CD14-positive monocyte (primary cell): Measurements from ENCODE around the gene SALL1. TPM values are rescaled to one million over a fixed set of nuclear protein-coding genes. Genes with fewer than 3 reads are reported as not detected.

Source experiments
- DNase-seq, 3 donors: peaks; one replicate each; pipeline ENCODE4 v3.0.0-alpha.2; 2011 to 2022
- H2AFZ ChIP-seq: 2 replicates; pipeline ENCODE4 v1.6.0; 2012; ENCODE audit warnings: mild to moderate bottlenecking, low read depth, low read length, inconsistent platforms; ENCODE audit not compliant: insufficient read depth, poor library complexity, severe bottlenecking
- H3K27ac ChIP-seq, 2 donors: 1 replicate in 1 of 2; 2 replicates in 1 of 2; pipeline ENCODE4 v1.5.1; 2012 to 2013; ENCODE audit warnings: low read length in 2 of 2, control low read depth in 1 of 2, inconsistent platforms in 1 of 2, low read depth in 1 of 2, mild to moderate bottlenecking in 1 of 2
- H3K27me3 ChIP-seq, 2 donors: one replicate each; pipeline versions ENCODE4 v1.6.0 to v1.6.1; 2011 to 2013; ENCODE audit warnings: low read length in 2 of 2; ENCODE audit not compliant: control insufficient read depth in 2 of 2, insufficient read depth in 2 of 2
- H3K36me3 ChIP-seq, 2 donors: replicated peaks in 1 of 2; 1 replicate in 1 of 2; 2 replicates in 1 of 2; pipeline versions ENCODE4 v1.5.1 to v1.6.1; 2012 to 2013; ENCODE audit warnings: low read length in 2 of 2, control low read depth in 1 of 2, inconsistent platforms in 1 of 2, mild to moderate bottlenecking in 1 of 2; ENCODE audit not compliant: insufficient read depth in 2 of 2, control insufficient read depth in 1 of 2
- H3K4me1 ChIP-seq, 2 donors: 1 replicate in 1 of 2; 2 replicates in 1 of 2; pipeline versions ENCODE4 v1.5.1 to v1.6.1; 2012 to 2013; ENCODE audit warnings: low read length in 2 of 2, control low read depth in 1 of 2, inconsistent platforms in 1 of 2, mild to moderate bottlenecking in 1 of 2, moderate library complexity in 1 of 2; ENCODE audit not compliant: insufficient read depth in 2 of 2, control insufficient read depth in 1 of 2
- H3K4me2 ChIP-seq: replicated peaks from 2 replicates; pipeline ENCODE3; 2012; ENCODE audit warnings: low read length, moderate library complexity, mild to moderate bottlenecking; ENCODE audit not compliant: poor library complexity, severe bottlenecking; ENCODE audit errors: extremely low read depth
- H3K4me3 ChIP-seq, 3 experiments: fragments of 200-600 bp in 1 of 3; sonication (generic) in 1 of 3; replicated peaks in 1 of 3; 1 replicate in 2 of 3; 2 replicates in 1 of 3; pipeline ENCODE4 v1.5.1; 2011 to 2013; ENCODE audit warnings: low read length in 3 of 3, mild to moderate bottlenecking in 3 of 3, control low read depth in 2 of 3, low read depth in 2 of 3, inconsistent platforms in 1 of 3, moderate library complexity in 1 of 3
- H3K79me2 ChIP-seq: 2 replicates; pipeline ENCODE4 v1.6.0; 2012; ENCODE audit warnings: mild to moderate bottlenecking, control low read depth, inconsistent platforms, low read length, moderate library complexity; ENCODE audit not compliant: insufficient read depth
- H3K9ac ChIP-seq: 2 replicates; pipeline ENCODE4 v1.6.0; 2017; ENCODE audit warnings: low read length, mild to moderate bottlenecking; ENCODE audit not compliant: insufficient read depth, poor library complexity, severe bottlenecking
- H3K9me3 ChIP-seq, 2 donors: replicated peaks in 1 of 2; 1 replicate in 1 of 2; 2 replicates in 1 of 2; pipeline versions ENCODE4 v1.5.1 to v1.6.1; 2012 to 2013; ENCODE audit warnings: low read length in 2 of 2, control low read depth in 1 of 2; ENCODE audit not compliant: control insufficient read depth in 1 of 2, insufficient read depth in 1 of 2
- H4K20me1 ChIP-seq: 2 replicates; pipeline ENCODE4 v1.6.0; 2012; ENCODE audit warnings: mild to moderate bottlenecking, low read length, control low read depth, moderate library complexity; ENCODE audit not compliant: insufficient read depth
- H3K27ac Mint-ChIP-seq, 7 donors: one replicate each; pipeline ENCODE4 v1.8.0; 2020; ENCODE audit warnings: mild to moderate bottlenecking in 7 of 7, mixed read lengths in 7 of 7, moderate library complexity in 6 of 7, inconsistent platforms in 2 of 7
- H3K27me3 Mint-ChIP-seq, 3 donors: one replicate each; pipeline ENCODE4 v1.8.0; 2021 to 2022; ENCODE audit warnings: low read depth in 3 of 3, mild to moderate bottlenecking in 3 of 3, mixed read lengths in 3 of 3, moderate library complexity in 3 of 3, inconsistent platforms in 1 of 3
- H3K36me3 Mint-ChIP-seq, 2 donors: one replicate each; pipeline ENCODE4 v1.8.0; 2020; ENCODE audit warnings: mixed read lengths in 2 of 2, inconsistent platforms in 1 of 2, mild to moderate bottlenecking in 1 of 2
- H3K4me1 Mint-ChIP-seq: one replicate; pipeline ENCODE4 v1.8.0; 2020; ENCODE audit warnings: mild to moderate bottlenecking, mixed read lengths
- H3K4me3 Mint-ChIP-seq, 2 donors: one replicate each; pipeline ENCODE4 v1.8.0; 2020; ENCODE audit warnings: mild to moderate bottlenecking in 2 of 2, mixed read lengths in 2 of 2, moderate library complexity in 1 of 2
- H3K9me3 Mint-ChIP-seq, 7 donors: one replicate each; pipeline ENCODE4 v1.8.0; 2020 to 2022; ENCODE audit warnings: mixed read lengths in 7 of 7, mild to moderate bottlenecking in 6 of 7, moderate library complexity in 6 of 7, inconsistent platforms in 2 of 7
- CTCF ChIP-seq: fragments of 200-600 bp; IDR thresholded peaks from one replicate; pipeline ENCODE4 v1.8.0; 2022; ENCODE audit warnings: antibody characterized with exemption, mild to moderate bottlenecking
- whole genome bisulfite sequencing: methylation state at CpG from one replicate; pipeline ENCODE4 v1.1.5; 2013; ENCODE audit warnings: missing lambda C conversion rate; ENCODE audit not compliant: insufficient coverage; 5-methylcytosine and 5-hydroxymethylcytosine counted together
- intact Hi-C, 2 donors: fragments of 100-400 bp; cut with micrococcal nuclease; formaldehyde crosslinking; loops; one replicate each; pipeline versions ENCODE4 v1.15.0 to v1.15.1; 2023
- polyA plus RNA-seq, 3 donors: library from polyadenylated mRNA; depleted of rRNA in 1 of 3; unstranded in 2 of 3; stranded (reverse) in 1 of 3; fragments of 300-500 nt in 2 of 3; fragments of >200 nt in 1 of 3; fragmentation: Illumina TruSeq in 2 of 3; gene quantifications; 1 replicate in 2 of 3; 2 replicates in 1 of 3; pipeline ENCODE4 v1.2.3, GENCODE V29; 2012 to 2021

Gene SALL1
- polyA plus RNA-seq, 3 donors, result not detected

DNA sequence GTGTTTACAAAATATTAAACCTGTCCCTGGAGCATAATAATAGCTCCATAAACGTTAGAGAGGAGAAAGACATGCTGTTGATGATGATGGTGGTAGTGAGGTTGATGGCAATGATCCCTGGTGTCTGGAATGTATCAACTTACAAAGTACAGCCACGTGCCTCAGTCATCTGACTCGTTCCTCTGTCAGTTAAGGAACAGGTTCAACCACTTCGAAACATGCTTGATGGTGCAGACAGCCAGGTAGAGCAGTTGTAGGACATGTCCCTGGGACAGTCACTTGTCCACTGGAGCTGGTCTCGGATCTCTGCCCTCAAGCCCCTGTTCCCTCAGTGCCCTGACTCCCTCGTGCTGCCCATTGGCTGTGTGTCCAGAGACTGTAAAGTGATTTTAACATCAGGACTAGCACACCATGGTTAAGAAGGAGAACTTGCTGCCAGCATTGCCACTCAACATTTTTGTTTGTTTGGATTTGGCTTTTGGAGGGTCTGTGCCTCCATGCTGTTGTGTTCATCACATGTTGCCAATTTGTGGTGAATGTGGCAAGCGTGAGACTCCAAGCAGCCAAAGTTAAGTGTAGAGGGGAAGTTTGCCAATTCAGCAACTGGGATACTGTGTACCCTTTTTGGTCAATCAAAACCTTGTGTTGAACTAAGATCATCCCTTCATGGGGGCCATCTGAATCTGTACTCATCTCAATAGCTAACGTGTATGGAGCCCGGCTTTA, 16.3 kb upstream of the SALL1 start:
- H3K27ac ChIP-seq, result no peak overlapping the region
- no peak overlapping the region for H3K4me2 ChIP-seq
- H3K9ac ChIP-seq, result no peak overlapping the region
- Mint-ChIP-seq H3K4me3 (no peak overlapping the region), H3K27ac (no peak overlapping the region), H3K9me3 (peaks cover 0 to 2% (median 0%) of the 10 kb centered on the region in 7 donors), H3K27me3 (peaks cover 4 to 10% (median 6%) of the 10 kb centered on the region in 3 donors), H3K4me1 (no peaks in the 10 kb centered on the region), H3K36me3 (no peaks in the 10 kb centered on the region)
- intact Hi-C loops, result no loop called here
- DNase-seq, result no peak
- H3K27me3 ChIP-seq, result no peaks in the 10 kb centered on the region
- H3K36me3 ChIP-seq, result no peaks in the 10 kb centered on the region
- H3K4me1 ChIP-seq, result no peaks in the 10 kb centered on the region
- H3K4me3 ChIP-seq, result no peak overlapping the region
- no peak for TF ChIP-seq CTCF
- 87% methylated on average over 7 of the region's 9 CpGs for WGBS
- H2AFZ ChIP-seq, result no peak overlapping the region
- no peaks in the 10 kb centered on the region for H4K20me1 ChIP-seq
- no peaks in the 10 kb centered on the region for H3K9me3 ChIP-seq
- H3K79me2 ChIP-seq, result no peaks in the 10 kb centered on the region

GRCh38 chr16:51166541-51166940, 15.5 kb upstream of the SALL1 start:
- Histone ChIP-seq H3K9ac (no peak overlapping the region), H3K9me3 (no peaks in the 10 kb centered on the region), H3K4me2 (no peak overlapping the region), H3K36me3 (no peaks in the 10 kb centered on the region), H3K79me2 (no peaks in the 10 kb centered on the region), H3K4me1 (no peaks in the 10 kb centered on the region), H3K27me3 (no peaks in the 10 kb centered on the region), H3K27ac (no peak overlapping the region), H2AFZ (no peak overlapping the region), H4K20me1 (no peaks in the 10 kb centered on the region), H3K4me3 (no peak overlapping the region)
- no peak for DNase-seq
- Mint-ChIP-seq H3K4me3 (no peak overlapping the region), H3K27me3 (peaks cover 4 to 10% (median 6%) of the 10 kb centered on the region in 3 donors), H3K4me1 (no peaks in the 10 kb centered on the region), H3K27ac (peak overlapping the region in 1 of 7 donors; percentile 26), H3K36me3 (no peaks in the 10 kb centered on the region), H3K9me3 (peaks cover 0 to 2% (median 0%) of the 10 kb centered on the region in 7 donors)
- WGBS, result 100% methylated on average over 1 of the region's 3 CpGs
- TF ChIP-seq CTCF, result no peak
- intact Hi-C loops, result no loop called here
